MM.1S (cell line): Measurements from ENCODE around the gene KCNK7.

Source experiments
- EZH2 ChIP-seq: fragments of 300-600 bp; sonication (generic); optimal IDR thresholded peaks from 2 replicates; pipeline ENCODE3; 2017; ENCODE audit warnings: low read depth, mild to moderate bottlenecking, antibody characterized with exemption, low read length, mixed read lengths
- EZH2phosphoT487 ChIP-seq: fragments of 300-600 bp; sonication (generic); IDR thresholded peaks from 2 replicates; pipeline ENCODE4 v1.6.1; 2018; ENCODE audit warnings: antibody characterized with exemption, low read length
- TF ChIP-seq, protein P1 (sequence below): fragments of 300-600 bp; sonication (generic); IDR thresholded peaks from 2 replicates; pipeline ENCODE4 v1.5.1; 2016; ENCODE audit warnings: antibody characterized with exemption, low read length, mixed read lengths

- TF ChIP-seq, protein P1, sequence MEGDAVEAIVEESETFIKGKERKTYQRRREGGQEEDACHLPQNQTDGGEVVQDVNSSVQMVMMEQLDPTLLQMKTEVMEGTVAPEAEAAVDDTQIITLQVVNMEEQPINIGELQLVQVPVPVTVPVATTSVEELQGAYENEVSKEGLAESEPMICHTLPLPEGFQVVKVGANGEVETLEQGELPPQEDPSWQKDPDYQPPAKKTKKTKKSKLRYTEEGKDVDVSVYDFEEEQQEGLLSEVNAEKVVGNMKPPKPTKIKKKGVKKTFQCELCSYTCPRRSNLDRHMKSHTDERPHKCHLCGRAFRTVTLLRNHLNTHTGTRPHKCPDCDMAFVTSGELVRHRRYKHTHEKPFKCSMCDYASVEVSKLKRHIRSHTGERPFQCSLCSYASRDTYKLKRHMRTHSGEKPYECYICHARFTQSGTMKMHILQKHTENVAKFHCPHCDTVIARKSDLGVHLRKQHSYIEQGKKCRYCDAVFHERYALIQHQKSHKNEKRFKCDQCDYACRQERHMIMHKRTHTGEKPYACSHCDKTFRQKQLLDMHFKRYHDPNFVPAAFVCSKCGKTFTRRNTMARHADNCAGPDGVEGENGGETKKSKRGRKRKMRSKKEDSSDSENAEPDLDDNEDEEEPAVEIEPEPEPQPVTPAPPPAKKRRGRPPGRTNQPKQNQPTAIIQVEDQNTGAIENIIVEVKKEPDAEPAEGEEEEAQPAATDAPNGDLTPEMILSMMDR = no peak
- TF ChIP-seq EZH2 (no peak), EZH2phosphoT487 (no peak)
Measured at GRCh38 chr11:65586247-65586630, 9.4 kb downstream of the KCNK7 start.
